Liver (tissue), 9 donors: Measurements from ENCODE around the gene TSR1. TPM values are rescaled to one million over a fixed set of nuclear protein-coding genes. Genes with fewer than 3 reads are reported as not detected.

Experiments
- DNase-seq: peaks from one replicate; pipeline ENCODE4 v3.0.0-alpha.2; 2017; ENCODE audit warnings: low spot score
- H3K27ac ChIP-seq, 2 donors: one replicate each; pipeline ENCODE4 v1.7.0; 2013; ENCODE audit warnings: inconsistent platforms in 2 of 2, low read length in 2 of 2, control low read depth in 1 of 2, low read depth in 1 of 2, mild to moderate bottlenecking in 1 of 2
- H3K27me3 ChIP-seq, 4 donors: one replicate each; pipeline versions ENCODE4 v1.6.1 to v1.7.0; 2013; ENCODE audit warnings: low read length in 3 of 4, inconsistent platforms in 1 of 4, mild to moderate bottlenecking in 1 of 4, moderate library complexity in 1 of 4; ENCODE audit not compliant: control insufficient read depth in 4 of 4, insufficient read depth in 4 of 4
- H3K36me3 ChIP-seq, 4 donors: one replicate each; pipeline versions ENCODE4 v1.6.1 to v1.7.0; 2013; ENCODE audit warnings: low read length in 3 of 4, mild to moderate bottlenecking in 3 of 4, low read depth in 1 of 4, moderate library complexity in 1 of 4; ENCODE audit not compliant: control insufficient read depth in 4 of 4, insufficient read depth in 3 of 4
- H3K4me1 ChIP-seq, 4 donors: one replicate each; pipeline versions ENCODE4 v1.6.1 to v1.7.0; 2013; ENCODE audit warnings: low read length in 3 of 4, mild to moderate bottlenecking in 3 of 4, moderate library complexity in 1 of 4; ENCODE audit not compliant: control insufficient read depth in 4 of 4, insufficient read depth in 4 of 4
- H3K4me3 ChIP-seq, 3 donors: one replicate each; pipeline versions ENCODE4 v1.6.1 to v1.7.0; 2013; ENCODE audit warnings: low read length in 3 of 3, control low read depth in 1 of 3, low read depth in 1 of 3, mild to moderate bottlenecking in 1 of 3
- H3K9ac ChIP-seq, 2 donors: one replicate each; pipeline ENCODE4 v1.7.0; 2013; ENCODE audit warnings: low read length in 2 of 2, mild to moderate bottlenecking in 2 of 2, moderate library complexity in 2 of 2, control low read depth in 1 of 2, low read depth in 1 of 2
- H3K9me3 ChIP-seq, 4 donors: one replicate each; pipeline versions ENCODE4 v1.6.1 to v1.7.0; 2013; ENCODE audit warnings: low read length in 3 of 4; ENCODE audit not compliant: control insufficient read depth in 4 of 4
- ATF3 ChIP-seq: IDR thresholded peaks from 2 replicates; pipeline ENCODE4 v1.6.1; 2016; ENCODE audit warnings: antibody characterized with exemption
- FOXA1 ChIP-seq: IDR thresholded peaks from 2 replicates; pipeline ENCODE4 v1.6.1; 2016; ENCODE audit warnings: antibody characterized with exemption
- FOXA2 ChIP-seq: IDR thresholded peaks from 2 replicates; pipeline ENCODE4 v1.6.1; 2016; ENCODE audit warnings: antibody characterized with exemption
- GABPA ChIP-seq, 2 donors: IDR thresholded peaks in 1 of 2; conservative IDR thresholded peaks in 1 of 2; 2 replicates each; pipeline ENCODE4 v1.6.1; 2016; ENCODE audit warnings: antibody characterized with exemption in 2 of 2, mild to moderate bottlenecking in 1 of 2, moderate library complexity in 1 of 2
- HNF4A ChIP-seq, 2 donors: conservative IDR thresholded peaks; 2 replicates each; pipeline ENCODE4 v1.6.1; 2016; ENCODE audit warnings: antibody characterized with exemption in 2 of 2, mild to moderate bottlenecking in 2 of 2
- HNF4G ChIP-seq: IDR thresholded peaks from 2 replicates; pipeline ENCODE4 v1.6.1; 2016; ENCODE audit warnings: antibody characterized with exemption
- JUND ChIP-seq, 2 donors: IDR thresholded peaks; 2 replicates each; pipeline ENCODE4 v1.6.1; 2016; ENCODE audit warnings: antibody characterized with exemption in 2 of 2
- MAX ChIP-seq: IDR thresholded peaks from 2 replicates; pipeline ENCODE4 v1.6.1; 2016; ENCODE audit warnings: antibody characterized with exemption
- NR2F2 ChIP-seq: IDR thresholded peaks from 2 replicates; pipeline ENCODE4 v1.6.1; 2016; ENCODE audit warnings: antibody characterized with exemption
- RAD21 ChIP-seq, 2 donors: IDR thresholded peaks; 2 replicates each; pipeline ENCODE4 v1.6.1; 2016; ENCODE audit warnings: antibody characterized with exemption in 2 of 2, mild to moderate bottlenecking in 2 of 2
- REST ChIP-seq: IDR thresholded peaks from 2 replicates; pipeline ENCODE4 v1.6.1; 2016; ENCODE audit warnings: antibody characterized with exemption, mild to moderate bottlenecking
- RXRA ChIP-seq, 2 donors: IDR thresholded peaks; 2 replicates each; pipeline ENCODE4 v1.6.1; 2017 to 2018; ENCODE audit warnings: antibody characterized with exemption in 2 of 2, mild to moderate bottlenecking in 1 of 2
- SP1 ChIP-seq: IDR thresholded peaks from 2 replicates; pipeline ENCODE4 v1.6.1; 2018; ENCODE audit warnings: antibody characterized with exemption, mild to moderate bottlenecking
- TAF1 ChIP-seq: conservative IDR thresholded peaks from 2 replicates; pipeline ENCODE4 v1.6.1; 2016; ENCODE audit warnings: antibody characterized with exemption, mild to moderate bottlenecking
- YY1 ChIP-seq: IDR thresholded peaks from 2 replicates; pipeline ENCODE4 v1.6.1; 2016; ENCODE audit warnings: antibody characterized with exemption, mild to moderate bottlenecking
- ZBTB33 ChIP-seq: IDR thresholded peaks from 2 replicates; pipeline ENCODE4 v1.6.1; 2016; ENCODE audit warnings: antibody characterized with exemption
- WGBS: extraction: QIAGEN DNeasy Blood & Tissue Kit; methylation state at CpG from one replicate; pipeline ENCODE4 v1.1.7; 2013; 5-methylcytosine and 5-hydroxymethylcytosine counted together
- polyA plus RNA-seq, 2 donors: library from polyadenylated mRNA; stranded (reverse) in 1 of 2; unstranded in 1 of 2; fragments of 200-250 nt in 1 of 2; fragments of >200 nt in 1 of 2; fragmentation: Nextera tagmentation in 1 of 2; extraction: Ambion mirVana in 1 of 2; gene quantifications; one replicate each; pipeline versions ENCODE4 v1.2.1 to v1.2.3, GENCODE V29; 2013 to 2015
- total RNA-seq, 2 donors: library from RNA; depleted of rRNA; stranded (reverse); fragments of >200 nt; gene quantifications; one replicate each; pipeline ENCODE4 v1.2.3, GENCODE V29; 2014
- donor health status: healthy.
- donor health status: healthy.
- donor health status: healthy.
- donor health status: healthy.
- donor health status: healthy.

Gene TSR1
- total and polyA plus RNA-seq, 4 donors = 6.5 to 27.0 (median 13.8) TPM

GRCh38 chr17:2370211-2370589 lies 33.9 kb upstream of the TSR1 start (continued):
- TF ChIP-seq HNF4A (conservative IDR thresholded peaks at IDR 0.05) (no peak), YY1 (no peak), FOXA2 (no peak)

GRCh38 chr17:2369551-2370210 lies 33.4 kb upstream of the TSR1 start:
- Histone ChIP-seq H3K4me1 (peaks cover 0 to 2% (median 0%) of the 10 kb centered on the region in 4 donors), H3K27ac (no peak overlapping the region), H3K9me3 (no peaks in the 10 kb centered on the region), H3K36me3 (peaks cover 2 to 15% (median 5%) of the 10 kb centered on the region in 4 donors), H3K9ac (no peak overlapping the region), H3K4me3 (no peak overlapping the region), H3K27me3 (no peaks in the 10 kb centered on the region)
- DNase-seq = no peak
- 82% methylated on average over 20 of the region's 20 CpGs for WGBS
- TF ChIP-seq TAF1 = no peak
- TF ChIP-seq JUND (IDR thresholded peaks at IDR 0.05) = no peak
- TF ChIP-seq RXRA (IDR thresholded peaks at IDR 0.05) = no peak
- TF ChIP-seq RAD21 (IDR thresholded peaks at IDR 0.05) = no peak
- no peak for TF ChIP-seq HNF4A (conservative IDR thresholded peaks at IDR 0.05)
- no peak for TF ChIP-seq ATF3
- TF ChIP-seq NR2F2 = no peak
- no peak for TF ChIP-seq SP1

GRCh38 chr17:2369039-2369438 lies 32.8 kb upstream of the TSR1 start:
- Histone ChIP-seq H3K27ac (no peak overlapping the region), H3K4me3 (no peak overlapping the region), H3K4me1 (peaks cover 0 to 2% (median 0%) of the 10 kb centered on the region in 4 donors), H3K27me3 (no peaks in the 10 kb centered on the region), H3K9me3 (no peaks in the 10 kb centered on the region), H3K9ac (no peak overlapping the region), H3K36me3 (peaks cover 2 to 18% (median 4%) of the 10 kb centered on the region in 4 donors)
- 78% methylated on average over 5 of the region's 5 CpGs for WGBS
- DNase-seq = no peak
- TF ChIP-seq FOXA2 (no peak), GABPA (IDR thresholded peaks at IDR 0.05 in 1 of 2, conservative IDR thresholded peaks at IDR 0.05 in 1 of 2) (no peak), ATF3 (no peak), MAX (no peak), FOXA1 (no peak), SP1 (no peak), YY1 (no peak), HNF4A (conservative IDR thresholded peaks at IDR 0.05) (no peak), ZBTB33 (no peak)

GRCh38 chr17:2368359-2368758 lies 32.1 kb upstream of the TSR1 start:
- Histone ChIP-seq H3K9ac (no peak overlapping the region), H3K36me3 (peaks cover 2 to 21% (median 3%) of the 10 kb centered on the region in 4 donors), H3K27ac (no peak overlapping the region), H3K4me1 (peaks cover 0 to 2% (median 0%) of the 10 kb centered on the region in 4 donors), H3K4me3 (no peak overlapping the region), H3K9me3 (no peaks in the 10 kb centered on the region), H3K27me3 (no peaks in the 10 kb centered on the region)
- 89% methylated on average over 8 of the region's 8 CpGs for WGBS
- no peak for DNase-seq
- TF ChIP-seq NR2F2 (no peak), HNF4A (conservative IDR thresholded peaks at IDR 0.05) (no peak), FOXA2 (no peak), RXRA (IDR thresholded peaks at IDR 0.05) (no peak), HNF4G (no peak), REST (no peak), ZBTB33 (no peak), TAF1 (no peak), ATF3 (no peak)
